GM18858 (cell line): ENCODE measurements around the gene PEPD.

ENCODE experiments used
- ATAC-seq: cut with Tn5 transposase; IDR thresholded peaks from one replicate; pipeline ENCODE4 v1.9.1; 2021; ENCODE audit not compliant: unreplicated experiment

PEPD gene

GRCh38 chr19:33547676-33548075 lies 26.1 kb upstream of the PEPD start:
- no peak for ATAC-seq

GRCh38 chr19:33546656-33547055 lies 25.1 kb upstream of the PEPD start:
- ATAC-seq: no peak

GRCh38 chr19:33545217-33545981 lies 23.8 kb upstream of the PEPD start:
- ATAC-seq: no peak

GRCh38 chr19:33535226-33535625 lies 13.6 kb upstream of the PEPD start:
- ATAC-seq: no peak

GRCh38 chr19:33532859-33533460 lies 11.4 kb upstream of the PEPD start:
- no peak for ATAC-seq

GRCh38 chr19:33530842-33531241 lies 9.3 kb upstream of the PEPD start:
- no peak for ATAC-seq

- ATAC-seq: no peak
Measured at GRCh38 chr19:33530296-33530695, 8.7 kb upstream of the PEPD start.

- no peak for ATAC-seq
Measured at GRCh38 chr19:33529094-33529676, 7.6 kb upstream of the PEPD start.

GRCh38 chr19:33528404-33528803 lies 6.8 kb upstream of the PEPD start:
- ATAC-seq: no peak

- ATAC-seq: no peak
Measured at GRCh38 chr19:33527125-33527524, 5.5 kb upstream of the PEPD start.

GRCh38 chr19:33524024-33524664 lies 2.6 kb upstream of the PEPD start:
- ATAC-seq: no peak

GRCh38 chr19:33523167-33523566 lies 1.6 kb upstream of the PEPD start:
- no peak for ATAC-seq

- ATAC-seq: no peak
Measured at GRCh38 chr19:33522371-33522662, 726 bp upstream of the PEPD start.

GRCh38 chr19:33520844-33521479 lies 629 bp downstream of the PEPD start:
- ATAC-seq: no peak

GRCh38 chr19:33520048-33520643 lies 1.4 kb downstream of the PEPD start:
- no peak for ATAC-seq

GRCh38 chr19:33519416-33519815 lies 2.2 kb downstream of the PEPD start:
- ATAC-seq: no peak

- ATAC-seq: no peak
Measured at GRCh38 chr19:33518541-33518940, 3.0 kb downstream of the PEPD start.

GRCh38 chr19:33517922-33518321 lies 3.7 kb downstream of the PEPD start:
- no peak for ATAC-seq

- ATAC-seq: no peak
Measured at GRCh38 chr19:33515921-33516320, 5.7 kb downstream of the PEPD start.

- ATAC-seq: no peak
Measured at GRCh38 chr19:33514885-33515551, 6.6 kb downstream of the PEPD start.

GRCh38 chr19:33513424-33513823 lies 8.2 kb downstream of the PEPD start:
- ATAC-seq: no peak
